GM23338 (cell line): ENCODE results near the gene SPOPL. TPM values are rescaled to one million over a fixed set of nuclear protein-coding genes. Genes with fewer than 3 reads are reported as not detected.
"Not testable (repeated sequence)": the region's sequence is repeated elsewhere in the genome, so short reads cannot be mapped to it uniquely, and the experiment has no call there.

ENCODE experiments used
- ATAC-seq: fragments of 200-7000 bp; cut with Tn5 transposase; 3 replicates; pipeline ENCODE4 v1.9.1; 2020
- DNase-seq: peaks from one replicate; pipeline ENCODE4 v3.0.0-alpha.2; 2015; ENCODE audit warnings: low spot score
- H2AFZ ChIP-seq: fragments of 200-600 bp; sonication (generic); 2 replicates; pipeline ENCODE4 v1.8.0; 2016; ENCODE audit warnings: antibody characterized with exemption, mild to moderate bottlenecking, moderate library complexity
- H3F3A ChIP-seq: fragments of 200-600 bp; sonication (generic); replicated peaks from 2 replicates; pipeline ENCODE4 v1.8.0; 2017; ENCODE audit warnings: antibody characterized with exemption, mixed run types, low read depth
- H3K27ac ChIP-seq: fragments of 200-600 bp; sonication (generic); 2 replicates; pipeline ENCODE4 v1.6.1; 2016; ENCODE audit warnings: low read depth
- H3K27me3 ChIP-seq: fragments of 200-600 bp; sonication (generic); 2 replicates; pipeline ENCODE4 v1.8.0; 2016; ENCODE audit warnings: mild to moderate bottlenecking, mixed run types, moderate library complexity; ENCODE audit not compliant: insufficient read depth
- H3K36me3 ChIP-seq: fragments of 200-600 bp; sonication (generic); 2 replicates; pipeline ENCODE4 v1.8.0; 2016; ENCODE audit warnings: mild to moderate bottlenecking; ENCODE audit not compliant: insufficient read depth
- H3K4me1 ChIP-seq: fragments of 200-600 bp; sonication (generic); 2 replicates; pipeline ENCODE4 v1.8.0; 2016; ENCODE audit warnings: mild to moderate bottlenecking, moderate library complexity; ENCODE audit not compliant: insufficient read depth
- H3K4me2 ChIP-seq: fragments of 200-600 bp; sonication (generic); 2 replicates; pipeline ENCODE4 v1.7.1; 2017; ENCODE audit warnings: mixed run types
- H3K4me3 ChIP-seq: fragments of 200-600 bp; sonication (generic); 2 replicates; pipeline ENCODE4 v1.6.1; 2016; ENCODE audit warnings: mixed run types
- H3K79me2 ChIP-seq: fragments of 200-600 bp; sonication (generic); replicated peaks from 2 replicates; pipeline ENCODE4 v1.8.0; 2017; ENCODE audit warnings: mild to moderate bottlenecking; ENCODE audit not compliant: insufficient read depth
- H3K9me2 ChIP-seq: fragments of 200-600 bp; sonication (generic); 2 replicates; pipeline ENCODE4 v1.8.0; 2017; ENCODE audit not compliant: insufficient read depth
- H4K20me1 ChIP-seq: fragments of 200-600 bp; sonication (generic); replicated peaks from 2 replicates; pipeline ENCODE4 v1.8.0; 2017; ENCODE audit warnings: mild to moderate bottlenecking; ENCODE audit not compliant: insufficient read depth
- H3K27ac Mint-ChIP-seq: 2 replicates; pipeline ENCODE4 v1.8.0; 2020; ENCODE audit warnings: inconsistent platforms, mild to moderate bottlenecking, moderate library complexity, mixed read lengths
- H3K27me3 Mint-ChIP-seq: 3 replicates; pipeline ENCODE4 v1.8.0; 2022; ENCODE audit warnings: low read depth, mild to moderate bottlenecking, moderate library complexity, mixed read lengths, inconsistent platforms; ENCODE audit not compliant: insufficient read depth, poor library complexity
- H3K36me3 Mint-ChIP-seq: 3 replicates; pipeline ENCODE4 v1.8.0; 2021; ENCODE audit warnings: low read depth, mild to moderate bottlenecking, inconsistent platforms, moderate library complexity, mixed read lengths
- H3K4me1 Mint-ChIP-seq: 3 replicates; pipeline ENCODE4 v1.8.0; 2020; ENCODE audit warnings: mild to moderate bottlenecking, inconsistent platforms, mixed read lengths
- H3K4me3 Mint-ChIP-seq: 3 replicates; pipeline ENCODE4 v1.8.0; 2021; ENCODE audit warnings: moderate library complexity, mild to moderate bottlenecking, inconsistent platforms, mixed read lengths
- H3K9me3 Mint-ChIP-seq: 3 replicates; pipeline ENCODE4 v1.8.0; 2020; ENCODE audit warnings: moderate library complexity, mild to moderate bottlenecking, inconsistent platforms, mixed read lengths
- ETS1 ChIP-seq: IDR thresholded peaks from 2 replicates; pipeline ENCODE4 v1.6.1; 2016; ENCODE audit warnings: antibody characterized with exemption
- EZH2 ChIP-seq: fragments of 200-600 bp; sonication (generic); IDR thresholded peaks from one replicate; pipeline ENCODE4 v1.8.0; 2017; ENCODE audit warnings: antibody characterized with exemption, mild to moderate bottlenecking, low read depth; ENCODE audit not compliant: unreplicated experiment
- EZH2phosphoT487 ChIP-seq: fragments of 200-600 bp; sonication (generic); IDR thresholded peaks from one replicate; pipeline ENCODE4 v1.8.1; 2018; ENCODE audit warnings: antibody characterized with exemption; ENCODE audit not compliant: unreplicated experiment
- JUNB ChIP-seq: IDR thresholded peaks from one replicate; pipeline ENCODE4 v1.6.1; 2016; ENCODE audit warnings: antibody characterized with exemption; ENCODE audit not compliant: unreplicated experiment
- NANOG ChIP-seq: IDR thresholded peaks from 2 replicates; pipeline ENCODE4 v1.6.1; 2016; ENCODE audit warnings: antibody characterized with exemption, borderline replicate concordance
- ZNF331 ChIP-seq: fragments of 250-450 bp; sonication (Bioruptor Pico); IDR thresholded peaks from 2 replicates; pipeline ENCODE4 v1.5.0; 2020; ENCODE audit warnings: low read depth, mild to moderate bottlenecking, moderate library complexity
- polyA plus RNA-seq: library from polyadenylated mRNA; unstranded; fragments of >200 nt; fragmentation: Nextera tagmentation; extraction: Ambion mirVana; gene quantifications from 2 replicates; pipeline ENCODE4 v1.2.1, GENCODE V29; 2016
- total RNA-seq: library from RNA; depleted of rRNA; stranded (reverse); fragments of >200 nt; shearing (Covaris generic); gene quantifications from 2 replicates; pipeline ENCODE4 v1.2.3, GENCODE V29; 2014
- TF ChIP-seq, protein P1 (sequence below): IDR thresholded peaks from one replicate; pipeline ENCODE4 v1.6.1; 2018; ENCODE audit warnings: antibody characterized with exemption; ENCODE audit not compliant: unreplicated experiment
- TF ChIP-seq, protein P2 (sequence below), 2 experiments: fragments of 200-600 bp in 1 of 2; sonication (generic) in 1 of 2; conservative IDR thresholded peaks; 2 replicates each; pipeline versions ENCODE4 v1.5.1 to v1.6.1; 2016 to 2017; ENCODE audit warnings: antibody characterized with exemption in 2 of 2, low read depth in 2 of 2, mild to moderate bottlenecking in 2 of 2, moderate library complexity in 1 of 2

Gene SPOPL
- total and polyA plus RNA-seq, 2 experiments from 2014 or later = 4.5 to 15.4 TPM

DNA sequence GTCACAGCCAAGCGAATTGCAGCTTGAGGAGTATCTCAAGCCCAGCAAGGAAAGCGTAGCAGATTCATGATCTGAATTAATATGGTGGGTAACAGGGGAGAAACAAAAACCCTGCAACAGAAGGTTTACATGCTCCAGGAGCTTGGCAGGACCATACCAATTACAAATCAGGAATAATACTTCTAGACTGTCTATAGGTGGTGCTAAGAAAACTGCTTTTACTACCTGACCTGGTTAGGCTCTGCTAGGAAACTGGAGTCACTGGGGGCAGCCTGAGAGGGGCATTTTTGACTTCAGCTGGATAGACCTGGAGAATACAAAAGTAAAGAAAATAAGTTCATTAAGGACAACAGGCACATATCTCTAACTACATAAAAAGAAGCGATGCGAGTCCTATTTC lies 24.6 kb upstream of the SPOPL start:
- H3K36me3 ChIP-seq = no peaks in the 10 kb centered on the region
- no peak for TF ChIP-seq EZH2
- TF ChIP-seq, protein P1, sequence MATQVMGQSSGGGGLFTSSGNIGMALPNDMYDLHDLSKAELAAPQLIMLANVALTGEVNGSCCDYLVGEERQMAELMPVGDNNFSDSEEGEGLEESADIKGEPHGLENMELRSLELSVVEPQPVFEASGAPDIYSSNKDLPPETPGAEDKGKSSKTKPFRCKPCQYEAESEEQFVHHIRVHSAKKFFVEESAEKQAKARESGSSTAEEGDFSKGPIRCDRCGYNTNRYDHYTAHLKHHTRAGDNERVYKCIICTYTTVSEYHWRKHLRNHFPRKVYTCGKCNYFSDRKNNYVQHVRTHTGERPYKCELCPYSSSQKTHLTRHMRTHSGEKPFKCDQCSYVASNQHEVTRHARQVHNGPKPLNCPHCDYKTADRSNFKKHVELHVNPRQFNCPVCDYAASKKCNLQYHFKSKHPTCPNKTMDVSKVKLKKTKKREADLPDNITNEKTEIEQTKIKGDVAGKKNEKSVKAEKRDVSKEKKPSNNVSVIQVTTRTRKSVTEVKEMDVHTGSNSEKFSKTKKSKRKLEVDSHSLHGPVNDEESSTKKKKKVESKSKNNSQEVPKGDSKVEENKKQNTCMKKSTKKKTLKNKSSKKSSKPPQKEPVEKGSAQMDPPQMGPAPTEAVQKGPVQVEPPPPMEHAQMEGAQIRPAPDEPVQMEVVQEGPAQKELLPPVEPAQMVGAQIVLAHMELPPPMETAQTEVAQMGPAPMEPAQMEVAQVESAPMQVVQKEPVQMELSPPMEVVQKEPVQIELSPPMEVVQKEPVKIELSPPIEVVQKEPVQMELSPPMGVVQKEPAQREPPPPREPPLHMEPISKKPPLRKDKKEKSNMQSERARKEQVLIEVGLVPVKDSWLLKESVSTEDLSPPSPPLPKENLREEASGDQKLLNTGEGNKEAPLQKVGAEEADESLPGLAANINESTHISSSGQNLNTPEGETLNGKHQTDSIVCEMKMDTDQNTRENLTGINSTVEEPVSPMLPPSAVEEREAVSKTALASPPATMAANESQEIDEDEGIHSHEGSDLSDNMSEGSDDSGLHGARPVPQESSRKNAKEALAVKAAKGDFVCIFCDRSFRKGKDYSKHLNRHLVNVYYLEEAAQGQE = no peak
- TF ChIP-seq ZNF331 (CRISPR knock-in tag) = no peak
- TF ChIP-seq ETS1 = no peak
- TF ChIP-seq, protein P2, sequence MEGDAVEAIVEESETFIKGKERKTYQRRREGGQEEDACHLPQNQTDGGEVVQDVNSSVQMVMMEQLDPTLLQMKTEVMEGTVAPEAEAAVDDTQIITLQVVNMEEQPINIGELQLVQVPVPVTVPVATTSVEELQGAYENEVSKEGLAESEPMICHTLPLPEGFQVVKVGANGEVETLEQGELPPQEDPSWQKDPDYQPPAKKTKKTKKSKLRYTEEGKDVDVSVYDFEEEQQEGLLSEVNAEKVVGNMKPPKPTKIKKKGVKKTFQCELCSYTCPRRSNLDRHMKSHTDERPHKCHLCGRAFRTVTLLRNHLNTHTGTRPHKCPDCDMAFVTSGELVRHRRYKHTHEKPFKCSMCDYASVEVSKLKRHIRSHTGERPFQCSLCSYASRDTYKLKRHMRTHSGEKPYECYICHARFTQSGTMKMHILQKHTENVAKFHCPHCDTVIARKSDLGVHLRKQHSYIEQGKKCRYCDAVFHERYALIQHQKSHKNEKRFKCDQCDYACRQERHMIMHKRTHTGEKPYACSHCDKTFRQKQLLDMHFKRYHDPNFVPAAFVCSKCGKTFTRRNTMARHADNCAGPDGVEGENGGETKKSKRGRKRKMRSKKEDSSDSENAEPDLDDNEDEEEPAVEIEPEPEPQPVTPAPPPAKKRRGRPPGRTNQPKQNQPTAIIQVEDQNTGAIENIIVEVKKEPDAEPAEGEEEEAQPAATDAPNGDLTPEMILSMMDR (conservative IDR thresholded peaks at IDR 0.05; ENCODE audit: low read depth in 2 of 2) = peak in 1 of 2 experiments; percentile 53; a peak in 3 of 4 replicates
- no peak for TF ChIP-seq JUNB
- no peak for TF ChIP-seq NANOG
- TF ChIP-seq EZH2phosphoT487 = no peak
- Mint-ChIP-seq H3K4me3 (no peak overlapping the region), H3K27ac (no peak overlapping the region), H3K36me3 (no peaks in the 10 kb centered on the region), H3K27me3 (no peaks in the 10 kb centered on the region), H3K9me3 (no peaks in the 10 kb centered on the region), H3K4me1 (no peaks in the 10 kb centered on the region)
- no peak overlapping the region for H3K27ac ChIP-seq
- no peaks in the 10 kb centered on the region for H3K27me3 ChIP-seq
- ATAC-seq (peak; percentile 64), DNase-seq (peak; percentile 25)
- H3K4me2 ChIP-seq = no peak overlapping the region
- no peaks in the 10 kb centered on the region for H3K9me2 ChIP-seq
- H3K4me3 ChIP-seq = no peak overlapping the region
- H2AFZ ChIP-seq = no peak overlapping the region
- H4K20me1 ChIP-seq = no peaks in the 10 kb centered on the region
- no peaks in the 10 kb centered on the region for H3F3A ChIP-seq
- no peaks in the 10 kb centered on the region for H3K79me2 ChIP-seq
- no peaks in the 10 kb centered on the region for H3K4me1 ChIP-seq

GRCh38 chr2:138482796-138483195 lies 18.8 kb upstream of the SPOPL start:
- H3K27ac ChIP-seq, H3K9me3 Mint-ChIP-seq: not testable (repeated sequence)

More at GRCh38 chr2:138482796-138483195, 18.8 kb upstream of the SPOPL start:
- not testable (repeated sequence) for H3K36me3 ChIP-seq, H2AFZ ChIP-seq, H3K27ac Mint-ChIP-seq, H3K4me1 ChIP-seq, H3K4me1 Mint-ChIP-seq, H3K4me2 ChIP-seq, H3K36me3 Mint-ChIP-seq, H3K9me2 ChIP-seq, H3K4me3 Mint-ChIP-seq, H3K79me2 ChIP-seq, H3K27me3 Mint-ChIP-seq, ATAC-seq, H4K20me1 ChIP-seq, DNase-seq, H3K27me3 ChIP-seq, H3K4me3 ChIP-seq, H3F3A ChIP-seq
